Left lobe of liver (tissue), 2 donors: ENCODE data around the gene ICAM1. TPM values are rescaled to one million over a fixed set of nuclear protein-coding genes. Genes with fewer than 3 reads are reported as not detected.
A peak's percentile ranks its signal among the peaks of the same experiment; 100 is the strongest.
"Not testable (repeated sequence)": the region's sequence is repeated elsewhere in the genome, so short reads cannot be mapped to it uniquely, and the experiment has no call there.

Source experiments
- ATAC-seq: fragments of 200-7000 bp; cut with Tn5 transposase; one replicate; pipeline ENCODE4 v1.9.1; 2020; ENCODE audit warnings: mild to moderate bottlenecking, moderate library complexity
- DNase-seq: peaks from one replicate; pipeline ENCODE4 v3.0.0-alpha.2; 2020; ENCODE audit warnings: low spot score
- total RNA-seq: library from RNA; stranded (reverse); gene quantifications from one replicate; pipeline ENCODE4 v1.2.1, GENCODE V29; 2021
- donor health status: DM: no; HTN: no; CAD: no; lungs with moderate emphysema.
- donor health status: DM: no; HTN: yes; CAD: no.

Gene ICAM1
- total RNA-seq, 1 donor from 2014 or later, result 5.9 TPM

- not testable (repeated sequence) for DNase-seq, ATAC-seq
Measured at GRCh38 chr19:10241826-10242449, 29.0 kb upstream of the ICAM1 start.

- no peak for ATAC-seq
- DNase-seq, result no peak
Measured at GRCh38 chr19:10243606-10244005, 27.3 kb upstream of the ICAM1 start.

- ATAC-seq (no peak), DNase-seq (no peak)
Measured at GRCh38 chr19:10245189-10245939, 25.6 kb upstream of the ICAM1 start.

- no peak for ATAC-seq
- DNase-seq, result no peak
Measured at GRCh38 chr19:10246511-10246910, 24.4 kb upstream of the ICAM1 start.

- DNase-seq, result peak; percentile 97
- ATAC-seq, result peak; percentile 90
Measured at GRCh38 chr19:10251792-10252694, 18.9 kb upstream of the ICAM1 start, which contains the start of gene MRPL4. Gene MRPL4 (plus strand): TSS chr19:10252214. CDS start chr19:10252254, 40 bp downstream.

- ATAC-seq (no peak), DNase-seq (no peak)
Measured at GRCh38 chr19:10252707-10253106, 18.2 kb upstream of the ICAM1 start.

GRCh38 chr19:10254244-10254643, 16.7 kb upstream of the ICAM1 start:
- ATAC-seq, result no peak
- DNase-seq, result no peak

GRCh38 chr19:10255358-10255757, 15.6 kb upstream of the ICAM1 start:
- DNase-seq (no peak), ATAC-seq (no peak)

GRCh38 chr19:10256551-10256950, 14.4 kb upstream of the ICAM1 start:
- DNase-seq (no peak), ATAC-seq (no peak)

- DNase-seq, result no peak
- no peak for ATAC-seq
Measured at GRCh38 chr19:10256970-10257615, 13.8 kb upstream of the ICAM1 start.

GRCh38 chr19:10258080-10258710, 12.7 kb upstream of the ICAM1 start:
- DNase-seq (no peak), ATAC-seq (no peak)

GRCh38 chr19:10259162-10259905, 11.6 kb upstream of the ICAM1 start:
- peak; percentile 76 for DNase-seq
- ATAC-seq, result peak; percentile 73

GRCh38 chr19:10260141-10260584, 10.8 kb upstream of the ICAM1 start:
- DNase-seq, result no peak
- ATAC-seq, result no peak

- ATAC-seq (no peak), DNase-seq (no peak)
Measured at GRCh38 chr19:10262771-10263170, 8.1 kb upstream of the ICAM1 start.

- no peak for ATAC-seq
Measured at GRCh38 chr19:10266706-10267105, 4.2 kb upstream of the ICAM1 start.

GRCh38 chr19:10268071-10268470, 2.8 kb upstream of the ICAM1 start:
- no peak for ATAC-seq
- DNase-seq, result no peak

More at GRCh38 chr19:10266706-10267105, 4.2 kb upstream of the ICAM1 start:
- DNase-seq, result no peak

GRCh38 chr19:10269333-10270179, 1.4 kb upstream of the ICAM1 start:
- DNase-seq, result peak; percentile 86
- ATAC-seq, result peak; percentile 82

GRCh38 chr19:10270180-10270615, 722 bp upstream of the ICAM1 start:
- peak; percentile 64 for ATAC-seq
- peak; percentile 76 for DNase-seq
